IMR-90 (cell line): Measurements from ENCODE around the gene ACIN1. TPM values are rescaled to one million over a fixed set of nuclear protein-coding genes. Genes with fewer than 3 reads are reported as not detected.

Experiments used
- ATAC-seq: fragments of 200-7000 bp; cut with Tn5 transposase; 2 replicates; pipeline ENCODE4 v1.9.1; 2020; ENCODE audit warnings: low read depth, mild to moderate bottlenecking, moderate library complexity
- BruUV-seq: library from RNA; stranded (reverse); fragments of 400-500 nt; replicated peaks from 2 replicates; lab custom pipeline; 2021; lab: Mats Ljungman, UMichigan
- CTCF ChIA-PET: fragments of 300-600 bp; formaldehyde crosslinking; extraction: SDS; loops from one replicate; lab custom pipeline; 2021; ENCODE audit warnings: antibody characterized with exemption; lab: Yijun Ruan, JAX
- POLR2A ChIA-PET: fragments of 300-600 bp; sonication (Branson Sonifier 250); formaldehyde crosslinking; loops from one replicate; lab custom pipeline; 2022; ENCODE audit warnings: antibody characterized with exemption; ENCODE audit not compliant: unreplicated experiment; lab: Charles Lee
- DNase-seq: peaks from one replicate; pipeline ENCODE4 v3.0.0; 2013
- H2AFZ ChIP-seq: replicated peaks from 2 replicates; pipeline ENCODE3; 2013; ENCODE audit warnings: low read length, mild to moderate bottlenecking; ENCODE audit not compliant: poor library complexity
- H2AK5ac ChIP-seq: 2 replicates; pipeline ENCODE4 v1.6.1; 2013; ENCODE audit warnings: low read depth, low read length, inconsistent platforms
- H2AK9ac ChIP-seq: replicated peaks from 2 replicates; pipeline ENCODE3; 2013; ENCODE audit warnings: mild to moderate bottlenecking, low read depth, low read length, moderate library complexity; ENCODE audit not compliant: poor library complexity
- H2BK120ac ChIP-seq: 2 replicates; pipeline ENCODE4 v1.6.1; 2013; ENCODE audit warnings: low read depth, low read length, inconsistent platforms
- H2BK15ac ChIP-seq: 3 replicates; pipeline ENCODE4 v1.6.1; 2013; ENCODE audit warnings: low read depth, low read length, inconsistent platforms
- H2BK20ac ChIP-seq: 2 replicates; pipeline ENCODE4 v1.6.1; 2013; ENCODE audit warnings: low read depth, mild to moderate bottlenecking, inconsistent platforms, low read length, moderate library complexity
- H2BK5ac ChIP-seq: 2 replicates; pipeline ENCODE4 v1.6.1; 2013; ENCODE audit warnings: mild to moderate bottlenecking, low read depth, low read length, inconsistent platforms; ENCODE audit not compliant: poor library complexity, severe bottlenecking
- H3K14ac ChIP-seq: replicated peaks from 2 replicates; pipeline ENCODE4 v1.6.1; 2013; ENCODE audit warnings: low read depth, low read length, inconsistent platforms
- H3K18ac ChIP-seq: 2 replicates; pipeline ENCODE4 v1.6.1; 2013; ENCODE audit warnings: low read depth, low read length, control low read depth
- H3K23ac ChIP-seq: 2 replicates; pipeline ENCODE4 v1.6.1; 2013; ENCODE audit warnings: low read depth, low read length, inconsistent platforms
- H3K27ac ChIP-seq: 2 replicates; pipeline ENCODE4 v1.5.1; 2013; ENCODE audit warnings: mild to moderate bottlenecking, control low read depth, low read length; ENCODE audit not compliant: insufficient read depth
- H3K27me3 ChIP-seq: 2 replicates; pipeline ENCODE4 v1.6.1; 2013; ENCODE audit warnings: low read length; ENCODE audit not compliant: control insufficient read depth, insufficient read depth
- H3K36me3 ChIP-seq: 2 replicates; pipeline ENCODE4 v1.6.1; 2013; ENCODE audit warnings: low read length, mixed read lengths; ENCODE audit not compliant: control insufficient read depth, insufficient read depth
- H3K4ac ChIP-seq: 2 replicates; pipeline ENCODE4 v1.6.1; 2013; ENCODE audit warnings: low read depth, low read length, inconsistent platforms
- H3K4me1 ChIP-seq: 2 replicates; pipeline ENCODE4 v1.6.1; 2013; ENCODE audit warnings: low read length, mixed read lengths; ENCODE audit not compliant: control insufficient read depth, insufficient read depth
- H3K4me2 ChIP-seq: 2 replicates; pipeline ENCODE4 v1.6.1; 2013; ENCODE audit warnings: low read depth, mild to moderate bottlenecking, control low read depth, low read length, moderate library complexity
- H3K4me3 ChIP-seq: 2 replicates; pipeline ENCODE4 v1.5.1; 2013; ENCODE audit warnings: low read depth, mild to moderate bottlenecking, control low read depth, low read length, moderate library complexity; ENCODE audit not compliant: insufficient read depth
- H3K56ac ChIP-seq: 2 replicates; pipeline ENCODE4 v1.6.1; 2013; ENCODE audit warnings: low read length, inconsistent platforms; ENCODE audit not compliant: insufficient read depth; ENCODE audit errors: extremely low read depth
- H3K79me1 ChIP-seq, 2 experiments: 2 replicates each; pipeline ENCODE4 v1.6.1; 2013; ENCODE audit warnings: low read length in 2 of 2, inconsistent platforms in 1 of 2, low read depth in 1 of 2
- H3K9ac ChIP-seq: 2 replicates; pipeline ENCODE4 v1.6.1; 2013; ENCODE audit warnings: low read depth, low read length, control low read depth
- H3K9me1 ChIP-seq: 2 replicates; pipeline ENCODE4 v1.6.1; 2013; ENCODE audit warnings: low read length, inconsistent platforms; ENCODE audit not compliant: insufficient read depth
- H3K9me3 ChIP-seq: 2 replicates; pipeline ENCODE4 v1.6.1; 2013; ENCODE audit warnings: low read length; ENCODE audit not compliant: control insufficient read depth, insufficient read depth
- H4K20me1 ChIP-seq: 2 replicates; pipeline ENCODE4 v1.6.1; 2013; ENCODE audit warnings: low read length, inconsistent platforms; ENCODE audit not compliant: insufficient read depth
- H4K5ac ChIP-seq: 2 replicates; pipeline ENCODE4 v1.6.1; 2013; ENCODE audit warnings: mild to moderate bottlenecking, low read depth, low read length, control low read depth
- H4K8ac ChIP-seq, 2 experiments: 2 replicates each; pipeline ENCODE4 v1.6.1; 2013; ENCODE audit warnings: low read depth in 2 of 2, low read length in 2 of 2, control low read depth in 1 of 2, inconsistent platforms in 1 of 2
- H4K91ac ChIP-seq: 2 replicates; pipeline ENCODE4 v1.6.1; 2013; ENCODE audit warnings: low read depth, low read length, inconsistent platforms; ENCODE audit not compliant: insufficient read depth
- BHLHE40 ChIP-seq: fragments of 150-350 bp; IDR thresholded peaks from 2 replicates; pipeline ENCODE4 v1.6.1; 2016; ENCODE audit warnings: mild to moderate bottlenecking, low read depth, low read length
- CEBPB ChIP-seq: IDR thresholded peaks from 2 replicates; pipeline ENCODE4 v1.6.1; 2012; ENCODE audit warnings: low read depth, low read length, improper control_type of control experiment
- MAFK ChIP-seq: IDR thresholded peaks from 2 replicates; pipeline ENCODE4 v1.6.1; 2012; ENCODE audit warnings: low read depth, low read length, improper control_type of control experiment
- MXI1 ChIP-seq: IDR thresholded peaks from 2 replicates; pipeline ENCODE4 v1.6.1; 2012; ENCODE audit warnings: low read depth, mild to moderate bottlenecking, low read length, moderate library complexity, borderline replicate concordance
- NFE2L2 ChIP-seq: fragments of 150-350 bp; IDR thresholded peaks from 2 replicates; pipeline ENCODE4 v1.6.1; 2016; ENCODE audit warnings: low read depth, mild to moderate bottlenecking, low read length
- RFX5 ChIP-seq: IDR thresholded peaks from 2 replicates; pipeline ENCODE4 v1.8.0; 2012; ENCODE audit warnings: low read depth, mild to moderate bottlenecking, low read length, moderate library complexity
- SMC3 ChIP-seq: fragments of 150-350 bp; IDR thresholded peaks from 2 replicates; pipeline ENCODE4 v1.6.1; 2016; ENCODE audit warnings: low read depth, mild to moderate bottlenecking, antibody characterized with exemption, low read length, moderate library complexity
- WGBS, 2 experiments: methylation state at CpG; one replicate each; pipeline versions ENCODE4 v1.1.5 to v1.1.7; 2013; ENCODE audit warnings: missing lambda C conversion rate in 2 of 2; ENCODE audit not compliant: insufficient read length in 1 of 2; ENCODE audit errors: extremely low coverage in 2 of 2; 5-methylcytosine and 5-hydroxymethylcytosine counted together
- dilution Hi-C: fragments of 300-500 bp; cut with HindIII; formaldehyde crosslinking; loops from one replicate; pipeline ENCODE4 v1.14.3; 2018; ENCODE audit warnings: low sequenced_read_pairs; ENCODE audit not compliant: unreplicated experiment
- in situ Hi-C: fragments of 300-500 bp; cut with MboI; formaldehyde crosslinking; loops from 3 replicates; pipeline ENCODE4 v1.14.3; 2019; ENCODE audit warnings: low sequenced_read_pairs, inconsistent platforms, mixed read lengths
- intact Hi-C: fragments of 100-400 bp; cut with micrococcal nuclease; formaldehyde crosslinking; loops from 2 replicates; pipeline ENCODE4 v1.10.0; 2022
- polyA plus RNA-seq, 3 experiments: library from polyadenylated mRNA; depleted of rRNA; stranded (reverse); fragments of >200 nt; gene quantifications; 2 replicates each; pipeline ENCODE4 v1.2.3, GENCODE V29; 2012; ENCODE audit warnings: low replicate concordance in 1 of 3
- total RNA-seq: library from RNA; depleted of rRNA; stranded (reverse); fragments of >200 nt; gene quantifications from 2 replicates; pipeline ENCODE4 v1.2.3, GENCODE V29; 2012
- TF ChIP-seq, protein P1 (sequence below): fragments of 150-350 bp; IDR thresholded peaks from 2 replicates; pipeline ENCODE4 v1.6.1; 2016; ENCODE audit warnings: low read depth, mild to moderate bottlenecking, low read length, moderate library complexity, borderline replicate concordance

ACIN1 gene
- total and polyA plus RNA-seq, 2 of the 4 experiments (the other 2 are of a cell fraction) = 73.8 to 185 TPM

DNA sequence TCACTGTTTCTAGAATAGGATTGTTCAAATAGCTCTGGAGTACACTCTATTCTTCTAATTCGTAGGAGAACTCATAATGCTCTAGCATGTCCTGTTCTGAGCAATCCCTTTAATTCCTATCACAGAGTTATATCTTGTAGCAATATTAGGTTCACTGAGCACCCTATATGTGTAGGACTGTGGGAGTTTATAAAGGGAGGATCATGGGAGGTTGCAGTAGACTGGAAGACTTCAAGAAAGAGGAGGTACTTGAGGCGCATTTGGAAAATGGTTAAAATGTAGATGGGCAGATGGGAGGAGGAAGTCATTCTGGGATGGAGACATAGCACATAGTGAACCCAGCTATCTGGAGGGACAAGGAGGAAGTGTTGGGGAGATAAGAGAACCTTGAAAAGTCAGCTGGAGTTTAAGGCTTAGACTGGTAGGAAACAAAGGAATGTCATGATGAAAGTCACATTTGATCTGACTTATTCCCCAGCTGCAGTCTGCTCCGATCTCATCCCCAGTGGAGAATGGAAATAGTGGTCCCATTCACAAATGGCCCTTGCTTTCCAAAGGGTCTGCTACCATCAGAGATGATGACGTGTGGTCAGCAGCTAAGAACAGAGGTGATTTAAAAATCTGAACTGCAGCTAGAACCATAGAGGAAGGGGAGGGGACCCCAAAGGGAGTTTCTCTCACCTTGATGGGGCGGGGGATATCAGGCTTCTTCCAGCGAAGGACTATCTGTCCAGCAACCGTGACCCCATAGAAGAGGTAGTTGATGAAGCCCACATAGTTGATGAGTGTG is 34.2 kb upstream of the ACIN1 start:
- no peak overlapping the region for H2AK9ac ChIP-seq
- WGBS, 2 experiments = 83% methylated on average over 2 of the region's 7 CpGs; no CpG with 5 or more reads in 1 of the 2 experiments
- no peak overlapping the region for H2BK20ac ChIP-seq
- H3K4me2 ChIP-seq = no peak overlapping the region
- H2AFZ ChIP-seq = no peak overlapping the region
- no peak overlapping the region for H2AK5ac ChIP-seq
- no peaks in the 10 kb centered on the region for H3K9me1 ChIP-seq
- H4K5ac ChIP-seq = no peak overlapping the region
- no peak overlapping the region for H4K91ac ChIP-seq
- H3K4me1 ChIP-seq = no peaks in the 10 kb centered on the region
- no peak overlapping the region for H4K8ac ChIP-seq
- ATAC-seq (no peak), DNase-seq (no peak)
- in situ Hi-C loops (loop anchor here (5.0 kb wide), 1 partner anchor 53 kb away; the partner anchor contains the start of gene SLC7A8), intact Hi-C loops (no loop called here), dilution Hi-C loops (no loop called here)
- H3K56ac ChIP-seq = no peak overlapping the region
- no peak overlapping the region for H3K27ac ChIP-seq
- no peak overlapping the region for H2BK120ac ChIP-seq
- H4K20me1 ChIP-seq = no peaks in the 10 kb centered on the region
- no peak overlapping the region for H2BK15ac ChIP-seq
- no peak for TF ChIP-seq RFX5
- TF ChIP-seq MXI1 = no peak
- TF ChIP-seq BHLHE40 = no peak
- TF ChIP-seq, protein P1, sequence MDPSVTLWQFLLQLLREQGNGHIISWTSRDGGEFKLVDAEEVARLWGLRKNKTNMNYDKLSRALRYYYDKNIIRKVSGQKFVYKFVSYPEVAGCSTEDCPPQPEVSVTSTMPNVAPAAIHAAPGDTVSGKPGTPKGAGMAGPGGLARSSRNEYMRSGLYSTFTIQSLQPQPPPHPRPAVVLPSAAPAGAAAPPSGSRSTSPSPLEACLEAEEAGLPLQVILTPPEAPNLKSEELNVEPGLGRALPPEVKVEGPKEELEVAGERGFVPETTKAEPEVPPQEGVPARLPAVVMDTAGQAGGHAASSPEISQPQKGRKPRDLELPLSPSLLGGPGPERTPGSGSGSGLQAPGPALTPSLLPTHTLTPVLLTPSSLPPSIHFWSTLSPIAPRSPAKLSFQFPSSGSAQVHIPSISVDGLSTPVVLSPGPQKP = no peak
- TF ChIP-seq CEBPB = no peak
- no peak for TF ChIP-seq NFE2L2
- no peak for TF ChIP-seq SMC3
- TF ChIP-seq MAFK = no peak
- H3K27me3 ChIP-seq = peaks cover 30% of the 10 kb centered on the region
- no peak overlapping the region for H3K14ac ChIP-seq
- ChIA-PET POLR2A (no interaction called here), CTCF (interaction anchor here (2.3 kb wide), 1 partner anchor 58 kb away, joined by 9 read pairs; no protein-coding TSS in a partner anchor)
- no peak overlapping the region for H3K9ac ChIP-seq
- no peak overlapping the region for H3K23ac ChIP-seq
- no peaks in the 10 kb centered on the region for H3K36me3 ChIP-seq
- no peak overlapping the region for H3K18ac ChIP-seq
- no peak overlapping the region for H2BK5ac ChIP-seq
- H3K4me3 ChIP-seq = no peak overlapping the region
- BruUV-seq = no TSS peak
- no peaks in the 10 kb centered on the region for H3K9me3 ChIP-seq
- no peaks in the 10 kb centered on the region for H3K79me1 ChIP-seq
- no peak overlapping the region for H3K4ac ChIP-seq
